K562 (cell line): ENCODE data around the gene PDHX. TPM values are rescaled to one million over a fixed set of nuclear protein-coding genes. Genes with fewer than 3 reads are reported as not detected.

Source experiments
- ATAC-seq: fragments of 200-7000 bp; cut with Tn5 transposase; 3 replicates; pipeline ENCODE4 v1.9.1; 2020; ENCODE audit warnings: moderate library complexity
- BruUV-seq: library from RNA; stranded (reverse); fragments of 400-500 nt; replicated peaks from 2 replicates; lab custom pipeline; 2021; lab: Mats Ljungman, UMichigan
- CTCF ChIA-PET: fragments of 300-600 bp; formaldehyde crosslinking; extraction: SDS; loops from one replicate; lab custom pipeline; 2021; ENCODE audit warnings: low intra/inter-chr PET ratio; lab: Yijun Ruan, JAX
- POLR2A ChIA-PET: fragments of 300-600, 350-650 bp; sonication (Branson Sonifier 250); formaldehyde crosslinking; extraction: SDS; loops from one replicate; lab custom pipeline; 2021; ENCODE audit warnings: antibody characterized with exemption, inconsistent platforms; lab: Yijun Ruan, JAX
- DNase-seq, 4 experiments: peaks; one replicate each; pipeline versions ENCODE4 v3.0.0 to v3.0.0-alpha.2; 2011 to 2018; ENCODE audit warnings: low spot score in 3 of 4, mixed read lengths in 3 of 4; ENCODE audit errors: extremely low read depth in 1 of 4
- FAIRE-seq: peaks from 2 replicates; lab custom pipeline; 2011; peaks lifted over from hg19 to GRCh38; lab: Jason Lieb, UNC
- H2AFZ ChIP-seq: 2 replicates; pipeline ENCODE4 v1.6.0; 2011; ENCODE audit warnings: low read depth, low read length, control low read depth, inconsistent platforms
- H3K27ac ChIP-seq: fragments of 200-600 bp; 3 replicates; pipeline ENCODE4 v1.8.0; 2011; ENCODE audit warnings: low read depth, mild to moderate bottlenecking, control low read depth, inconsistent platforms, low read length, moderate library complexity, mixed read lengths; ENCODE audit errors: extremely low read depth
- H3K27me3 ChIP-seq, 2 experiments: fragments of 300-600 bp in 1 of 2; 2 replicates in 1 of 2; 3 replicates in 1 of 2; pipeline versions ENCODE4 v1.6.0 to v1.8.0; 2011; ENCODE audit warnings: inconsistent platforms in 2 of 2, low read length in 2 of 2, mild to moderate bottlenecking in 1 of 2, mixed read lengths in 1 of 2, moderate library complexity in 1 of 2; ENCODE audit not compliant: control insufficient read depth in 2 of 2, insufficient read depth in 2 of 2
- H3K36me3 ChIP-seq: fragments of 300-600 bp; 3 replicates; pipeline ENCODE4 v1.8.0; 2011; ENCODE audit warnings: mild to moderate bottlenecking, low read length, inconsistent platforms; ENCODE audit not compliant: control insufficient read depth, insufficient read depth
- H3K4me1 ChIP-seq, 2 experiments: fragments of 200-600 bp in 1 of 2; replicated peaks in 1 of 2; 2 replicates in 1 of 2; 3 replicates in 1 of 2; pipeline versions ENCODE4 v1.5.1 to v1.8.0; 2011; ENCODE audit warnings: inconsistent platforms in 2 of 2, low read length in 2 of 2, mild to moderate bottlenecking in 1 of 2, mixed read lengths in 1 of 2, moderate library complexity in 1 of 2; ENCODE audit not compliant: control insufficient read depth in 2 of 2, insufficient read depth in 2 of 2
- H3K4me2 ChIP-seq: 2 replicates; pipeline ENCODE4 v1.6.1; 2011; ENCODE audit warnings: low read length, control low read depth, inconsistent platforms, mixed read lengths; ENCODE audit not compliant: insufficient read depth
- H3K4me3 ChIP-seq: fragments of 200-600 bp; sonication (generic), shearing (Covaris generic); 2 replicates; pipeline ENCODE4 v1.5.1; 2016; ENCODE audit warnings: control low read depth, inconsistent platforms
- H3K79me2 ChIP-seq: fragments of 200-600 bp; 3 replicates; pipeline ENCODE4 v1.8.0; 2011; ENCODE audit warnings: low read length, inconsistent platforms; ENCODE audit not compliant: control insufficient read depth, insufficient read depth
- H3K9ac ChIP-seq, 2 experiments: 2 replicates each; pipeline versions ENCODE4 v1.6.0 to v1.6.1; 2011; ENCODE audit warnings: low read depth in 2 of 2, low read length in 2 of 2, control low read depth in 1 of 2, inconsistent platforms in 1 of 2, mild to moderate bottlenecking in 1 of 2, mixed read lengths in 1 of 2; ENCODE audit not compliant: insufficient read depth in 1 of 2
- H3K9me1 ChIP-seq: one replicate; pipeline ENCODE4 v1.6.0; 2011; ENCODE audit warnings: inconsistent platforms, mild to moderate bottlenecking, low read length, moderate library complexity; ENCODE audit not compliant: control insufficient read depth, insufficient read depth
- H3K9me3 ChIP-seq: replicated peaks from 2 replicates; pipeline ENCODE4 v1.5.1; 2011; ENCODE audit warnings: low read depth, low read length, inconsistent platforms; ENCODE audit not compliant: control insufficient read depth, insufficient read depth
- H4K20me1 ChIP-seq: replicated peaks from 2 replicates; pipeline ENCODE4 v1.6.1; 2011; ENCODE audit warnings: low read length, inconsistent platforms, mixed read lengths; ENCODE audit not compliant: control insufficient read depth, insufficient read depth
- DMBX1 ChIP-seq: fragments of 250-450 bp; sonication (Bioruptor Pico); IDR thresholded peaks from 2 replicates; pipeline ENCODE4 v1.8.0; 2022; ENCODE audit warnings: inconsistent platforms, mild to moderate bottlenecking, moderate library complexity, borderline replicate concordance
- E2F6 ChIP-seq, 2 experiments: IDR thresholded peaks; 2 replicates each; pipeline ENCODE4 v1.6.1; 2011; ENCODE audit warnings: borderline replicate concordance in 1 of 2, control low read depth in 1 of 2, low read depth in 1 of 2, low read length in 1 of 2, mild to moderate bottlenecking in 1 of 2, mixed read lengths in 1 of 2, moderate library complexity in 1 of 2; ENCODE audit not compliant: insufficient read depth in 1 of 2, insufficient read length in 1 of 2, poor library complexity in 1 of 2, severe bottlenecking in 1 of 2; ENCODE audit errors: extremely low read depth in 1 of 2
- HBP1 ChIP-seq: fragments of 450-650 bp; formaldehyde crosslinking; IDR thresholded peaks from 2 replicates; pipeline ENCODE4 v1.4.0; 2022; ENCODE audit warnings: missing genetic modification characterization
- HIVEP1 ChIP-seq: fragments of 250-450 bp; sonication (Bioruptor Pico); IDR thresholded peaks from 2 replicates; pipeline ENCODE4 v1.4.0; 2020; ENCODE audit warnings: mild to moderate bottlenecking
- KLF10 ChIP-seq: fragments of 250-450 bp; sonication (Bioruptor Pico); IDR thresholded peaks from 2 replicates; pipeline ENCODE4 v1.6.1; 2021; ENCODE audit warnings: matching md5 sums
- MAX ChIP-seq: sonication (generic); formaldehyde crosslinking; IDR thresholded peaks from 2 replicates; pipeline ENCODE4 v1.9.0; 2022; ENCODE audit warnings: mild to moderate bottlenecking, missing genetic modification reagents
- MED1 ChIP-seq: sonication (generic); formaldehyde crosslinking; IDR thresholded peaks from 2 replicates; pipeline ENCODE4 v1.8.1; 2023; ENCODE audit warnings: missing genetic modification reagents, borderline replicate concordance
- NR2C1 ChIP-seq, 2 experiments: fragments of 450-650 bp; IDR thresholded peaks; 2 replicates each; pipeline ENCODE4 v1.6.1; 2017; ENCODE audit warnings: mild to moderate bottlenecking in 2 of 2, antibody characterized with exemption in 1 of 2, inconsistent platforms in 1 of 2, missing compliant biosample characterization in 1 of 2, missing genetic modification characterization in 1 of 2
- PRDM10 ChIP-seq: fragments of 450-650 bp; IDR thresholded peaks from 2 replicates; pipeline ENCODE4 v1.6.1; 2018; ENCODE audit not compliant: partially characterized antibody
- RBM14 ChIP-seq: fragments of 200-400 bp; formaldehyde crosslinking; IDR thresholded peaks from 2 replicates; pipeline ENCODE4 v1.6.1; 2018; ENCODE audit warnings: low read depth, mild to moderate bottlenecking, low read length, moderate library complexity, borderline replicate concordance; ENCODE audit not compliant: insufficient read depth
- ZNF253 ChIP-seq: fragments of 250-450 bp; sonication (Bioruptor Pico); conservative IDR thresholded peaks from 2 replicates; pipeline ENCODE4 v1.6.1; 2021; ENCODE audit warnings: mild to moderate bottlenecking
- ZNF551 ChIP-seq: fragments of 250-450 bp; sonication (Bioruptor Pico); IDR thresholded peaks from 2 replicates; pipeline ENCODE4 v1.5.0; 2021; ENCODE audit warnings: mild to moderate bottlenecking, moderate library complexity
- WGBS: fragments of 100-300 bp; shearing (Covaris generic); methylation state at CpG from one replicate; pipeline ENCODE4 v1.1.6; 2016; ENCODE audit warnings: low coverage, mixed read lengths; ENCODE audit not compliant: insufficient coverage; ENCODE audit errors: missing lambda C conversion rate; 5-methylcytosine and 5-hydroxymethylcytosine counted together
- in situ Hi-C: fragments of 300-500 bp; cut with MboI; formaldehyde crosslinking; loops from 4 replicates; pipeline ENCODE4 v1.15.0; 2018; ENCODE audit warnings: inconsistent platforms, mixed read lengths
- intact Hi-C: fragments of 100-400 bp; cut with micrococcal nuclease; formaldehyde crosslinking; loops from 2 replicates; pipeline ENCODE4 v1.14.2; 2022
- polyA plus RNA-seq, 8 experiments: library from polyadenylated mRNA; depleted of rRNA in 4 of 8; stranded (reverse) in 5 of 8; unstranded in 3 of 8; fragments of >200 nt; fragmentation: Nextera tagmentation in 2 of 8; fragmentation: Illumina TruSeq in 1 of 8; extraction: Ambion mirVana in 2 of 8; extraction: Trizol in 1 of 8; gene quantifications; 2 replicates each; pipeline versions ENCODE4 v1.2.1 to v1.2.3, GENCODE V29; 2011 to 2014; ENCODE audit warnings: inconsistent platforms in 1 of 8, missing spikeins in 1 of 8
- total RNA-seq, 7 experiments: library from RNA; depleted of rRNA in 6 of 7; stranded (reverse); fragments of >200 nt in 6 of 7; fragmentation: Illumina TruSeq in 2 of 7; extraction: Trizol in 2 of 7; gene quantifications; 2 replicates each; pipeline versions ENCODE4 v1.2.1 to v1.2.3, GENCODE V29; 2011 to 2021; ENCODE audit warnings: low replicate concordance in 1 of 7

The PDHX gene
- total and polyA plus RNA-seq, 9 of the 15 experiments (the other 6 are each of a cell fraction or from before 2014, with no cell fraction given): 20.8 to 43.5 (median 31.2) TPM

- Histone ChIP-seq H3K79me2 (no peaks in the 10 kb centered on the region), H3K9ac (no peak overlapping the region), H3K36me3 (no peaks in the 10 kb centered on the region), H3K9me1 (no peaks in the 10 kb centered on the region), H2AFZ (peak overlapping the region; percentile 67), H3K4me2 (no peak overlapping the region), H3K9me3 (no peaks in the 10 kb centered on the region), H3K4me1 (peaks cover 0 to 66% of the 10 kb centered on the region in 2 experiments; a peak in 3 of 5 replicates), H3K4me3 (no peak overlapping the region), H3K27ac (no peak overlapping the region), H3K27me3 (no peaks in the 10 kb centered on the region; a peak in 1 of 5 replicates), H4K20me1 (no peaks in the 10 kb centered on the region)
- FAIRE-seq (peak; percentile 29), ATAC-seq (peak; percentile 53; the same call in 2 of the 3 replicates), DNase-seq (peak in 3 of 4 experiments; percentile 19 to 43 (median 23))
- 50% methylated on average over 5 of the region's 5 CpGs for WGBS
- BruUV-seq: no TSS peak
- POLR2A ChIA-PET: interaction anchor here (0.6 kb wide), 1 partner anchor 1374 kb away, joined by 3 read pairs; no protein-coding TSS in a partner anchor
- CTCF ChIA-PET: no interaction called here
- in situ Hi-C loops: no loop called here
- intact Hi-C loops: no loop called here
- TF ChIP-seq DMBX1 (CRISPR knock-in tag) (no peak), MED1 (CRISPR knock-in tag) (no peak), ZNF551 (CRISPR knock-in tag) (no peak), MAX (CRISPR knock-in tag) (peak; percentile 79), NR2C1 (IDR thresholded peaks at IDR 0.05) (no peak), NR2C1 (tag; IDR thresholded peaks at IDR 0.05) (0 out of 2 replicates have a peak, but pooled peaks have one; percentile 20), HIVEP1 (CRISPR knock-in tag) (no peak), PRDM10 (no peak), RBM14 (no peak), HBP1 (CRISPR knock-in tag) (no peak), ZNF253 (no peak), E2F6 (IDR thresholded peaks at IDR 0.05; ENCODE audit: borderline replicate concordance in 1 of 2, extremely low read depth in 1 of 2, insufficient read depth in 1 of 2, insufficient read length in 1 of 2, low read depth in 1 of 2, low read length in 1 of 2, poor library complexity in 1 of 2, severe bottlenecking in 1 of 2) (peak in 1 of 2 experiments; percentile 12), KLF10 (no peak)
Observed at GRCh38 chr11:35038211-35038928, 122.0 kb downstream of the PDHX start.
